Keratinocyte (primary cell): ENCODE measurements around the gene STMN3.

Source experiments
- CTCF ChIP-seq, 3 experiments: IDR thresholded peaks in 1 of 3; conservative IDR thresholded peaks in 1 of 3; optimal IDR thresholded peaks in 1 of 3; 2 replicates in 2 of 3; 3 replicates in 1 of 3; pipeline versions ENCODE3 to v1.5.1; 2011; ENCODE audit warnings: low read length in 3 of 3, mild to moderate bottlenecking in 3 of 3, moderate library complexity in 2 of 3, control low read depth in 1 of 3, inconsistent platforms in 1 of 3; ENCODE audit not compliant: insufficient read depth in 2 of 3; ENCODE audit errors: extremely low read depth in 1 of 3
- EZH2 ChIP-seq: IDR thresholded peaks from one replicate; pipeline ENCODE4 v1.6.1; 2012; ENCODE audit warnings: inconsistent platforms, mild to moderate bottlenecking, low read length, moderate library complexity

GRCh38 chr20:63686094-63686491, 32.9 kb upstream of the STMN3 start:
- no peak for TF ChIP-seq CTCF (optimal IDR thresholded peaks at IDR 0.05 in 1 of 3, IDR thresholded peaks at IDR 0.05 in 1 of 3, conservative IDR thresholded peaks at IDR 0.05 in 1 of 3; ENCODE audit: extremely low read depth in 1 of 3, insufficient read depth in 2 of 3, low read length in 3 of 3)
- TF ChIP-seq EZH2, result no peak
